Measurements from ENCODE around the gene RNF41. TPM values are rescaled to one million over a fixed set of nuclear protein-coding genes. Genes with fewer than 3 reads are reported as not detected.

The RNF41 gene
- total and polyA plus RNA-seq, 7 donors = 18.5 to 109 (median 59.9) TPM

- intact Hi-C loops (cut with DNase I) = loop anchor here (5.0 kb wide), 2 partner anchors 65 to 275 kb away; partner anchors contain the start of genes ANKRD52 and SPRYD4
- H3K27ac ChIP-seq = no peak overlapping the region
- peaks cover 0 to 23% (median 18%) of the 10 kb centered on the region in 4 donors for H3K4me1 ChIP-seq
- no peaks in the 10 kb centered on the region for H3K36me3 ChIP-seq
- H3K9me3 ChIP-seq = no peaks in the 10 kb centered on the region
- DNase-seq = no peak
- H3K27me3 ChIP-seq = no peaks in the 10 kb centered on the region
- no peak overlapping the region for H3K4me3 ChIP-seq
- TF ChIP-seq POLR2A (IDR thresholded peaks at IDR 0.05) = no peak
- TF ChIP-seq CTCF (IDR thresholded peaks at IDR 0.05) = no peak
- no peak for TF ChIP-seq POLR2AphosphoS5 (IDR thresholded peaks at IDR 0.05)
- TF ChIP-seq EP300 (IDR thresholded peaks at IDR 0.05) = no peak
Measured at GRCh38 chr12:56192582-56192981, 29.1 kb downstream of the RNF41 start.

DNA sequence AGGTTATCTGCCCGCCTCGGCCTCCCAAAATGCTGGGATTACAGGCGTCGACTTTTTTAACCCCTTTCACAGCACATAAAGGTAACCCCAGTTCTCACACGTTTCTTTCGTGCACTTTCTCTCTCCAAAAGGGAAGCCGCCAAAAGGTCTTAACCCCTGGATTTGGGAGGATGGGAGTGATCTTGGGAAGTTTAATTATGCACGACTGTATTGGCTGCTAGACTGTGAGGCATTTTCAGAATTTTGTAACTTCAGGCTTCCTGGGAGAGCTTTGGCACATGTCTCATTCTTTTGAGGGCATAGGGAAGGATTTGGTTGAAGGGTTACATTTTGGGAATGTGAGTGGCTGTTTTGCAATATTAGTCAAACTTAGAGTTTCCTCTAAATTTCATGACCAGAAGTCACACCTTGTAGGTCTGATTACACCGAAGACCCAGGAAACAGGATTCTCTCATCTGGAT lies 31.0 kb downstream of the RNF41 start:
- 21 to 30% methylated on average over 9 of the region's 9 CpGs for WGBS, 2 donors
- no peak for DNase-seq
- peak overlapping the region; percentile 47 to 98 (median 93) for H3K4me3 ChIP-seq
- intact Hi-C loops (cut with DNase I) = loop anchor here (5.0 kb wide), 2 partner anchors 67 to 277 kb away; partner anchors contain the start of genes ANKRD52 and SPRYD4
- peak overlapping the region; percentile 91 to 95 (median 92) for H3K27ac ChIP-seq
- peaks cover 0 to 15% (median 3%) of the 10 kb centered on the region in 4 donors for H3K36me3 ChIP-seq
- no peaks in the 10 kb centered on the region for H3K9me3 ChIP-seq
- TF ChIP-seq POLR2AphosphoS5 (IDR thresholded peaks at IDR 0.05) (no peak), EP300 (IDR thresholded peaks at IDR 0.05) (no peak), CTCF (IDR thresholded peaks at IDR 0.05) (no peak), POLR2A (IDR thresholded peaks at IDR 0.05) (no peak)
- H3K4me1 ChIP-seq = peaks cover 0 to 32% (median 25%) of the 10 kb centered on the region in 4 donors
- no peaks in the 10 kb centered on the region for H3K27me3 ChIP-seq

DNA sequence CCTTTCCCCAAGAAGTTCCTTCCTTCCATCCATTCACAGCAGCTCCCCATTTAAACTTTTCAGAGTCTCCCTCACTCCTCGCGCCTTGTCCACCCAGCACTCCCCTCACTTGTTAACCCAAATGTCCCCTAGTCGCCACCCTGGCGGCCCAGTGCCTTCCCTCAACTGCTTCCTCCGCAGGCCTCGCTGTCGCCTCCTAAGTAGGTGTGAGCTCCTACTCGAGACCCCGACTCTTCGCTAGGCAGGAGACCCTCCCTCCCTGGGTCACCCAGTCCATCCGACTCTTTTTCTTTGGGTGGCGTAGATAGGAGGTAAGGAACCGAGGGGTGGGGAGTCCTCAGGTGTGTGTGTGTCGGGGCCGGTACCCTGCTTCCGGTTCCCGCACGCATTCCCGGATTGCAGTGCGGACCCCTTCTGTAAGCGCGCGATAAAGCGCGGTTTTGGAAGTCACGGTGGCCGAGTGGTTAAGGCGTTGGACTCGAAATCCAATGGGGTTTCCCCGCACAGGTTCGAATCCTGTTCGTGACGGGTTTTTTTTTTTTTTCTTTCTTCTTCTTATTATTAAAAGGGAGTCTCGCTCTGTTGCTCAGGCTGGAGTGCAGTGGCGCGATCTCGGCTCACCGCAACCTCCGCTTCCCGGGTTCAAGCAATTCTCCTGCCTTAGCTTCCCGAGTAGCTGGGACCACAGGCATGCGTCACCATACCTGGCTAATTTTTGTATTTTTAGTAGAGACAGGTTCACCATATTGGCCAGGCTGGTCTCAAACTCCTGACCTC lies 31.6 kb downstream of the RNF41 start:
- no peaks in the 10 kb centered on the region for H3K9me3 ChIP-seq
- no peaks in the 10 kb centered on the region for H3K27me3 ChIP-seq
- DNase-seq = peak; percentile 89
- WGBS, 2 donors = 0 to 1% methylated on average over 42 of the region's 42 CpGs
- peaks cover 0 to 21% (median 5%) of the 10 kb centered on the region in 4 donors for H3K36me3 ChIP-seq
- H3K4me3 ChIP-seq = peak overlapping the region; percentile 47 to 98 (median 93)
- TF ChIP-seq POLR2A (IDR thresholded peaks at IDR 0.05) (no peak), CTCF (IDR thresholded peaks at IDR 0.05) (peak in 3 of 4 experiments; percentile 1 to 29 (median 11)), POLR2AphosphoS5 (IDR thresholded peaks at IDR 0.05) (peak in 2 of 4 donors; percentile 6 to 20)
- intact Hi-C loops (cut with DNase I) = loop anchor here (1.0 to 10.0 kb wide), 7 partner anchors 32 to 277 kb away; partner anchors contain the start of genes ANKRD52, ESYT1, MYL6 and NABP2
- H3K27ac ChIP-seq = peak overlapping the region; percentile 91 to 95 (median 92)
- peaks cover 0 to 32% (median 25%) of the 10 kb centered on the region in 4 donors for H3K4me1 ChIP-seq

GRCh38 chr12:56189099-56189917 lies 32.4 kb downstream of the RNF41 start, which contains the start of gene SMARCC2:
TSS of gene SMARCC2 (minus strand) at chr12:56189483. CDS start at chr12:56189461, 22 bp downstream.
- H3K9me3 ChIP-seq = no peaks in the 10 kb centered on the region
- 1% methylated on average over 92 to 93 of the region's 93 CpGs for WGBS, 2 donors
- H3K36me3 ChIP-seq = peaks cover 5 to 29% (median 12%) of the 10 kb centered on the region in 4 donors
- no peaks in the 10 kb centered on the region for H3K27me3 ChIP-seq
- peak; percentile 95 for DNase-seq
- H3K4me3 ChIP-seq = peak within 1 kb of the TSS; percentile 84 to 98 (median 93)
- peak within 1 kb of the TSS; percentile 91 to 95 (median 92) for H3K27ac ChIP-seq
- intact Hi-C loops (cut with DNase I) = loop anchor here (1.0 to 10.0 kb wide), 5 partner anchors 31 to 145 kb away; partner anchors contain the start of genes ESYT1, MYL6, NABP2 and RPS26
- TF ChIP-seq POLR2AphosphoS5 (IDR thresholded peaks at IDR 0.05) = peak; percentile 40 to 84 (median 64)
- peak in 3 of 4 experiments; percentile 39 to 72 (median 63) for TF ChIP-seq CTCF (IDR thresholded peaks at IDR 0.05)
- TF ChIP-seq POLR2A (IDR thresholded peaks at IDR 0.05) = no peak
- TF ChIP-seq EP300 (IDR thresholded peaks at IDR 0.05) = no peak
- peaks cover 0 to 32% (median 25%) of the 10 kb centered on the region in 4 donors for H3K4me1 ChIP-seq
